MM.1S (cell line): ENCODE results near the gene RAB11FIP5.

Source experiments
- DNase-seq: peaks from one replicate; pipeline ENCODE4 v3.0.0-alpha.2; 2015
- H2AFZ ChIP-seq: fragments of 300-600 bp; sonication (generic); 2 replicates; pipeline ENCODE4 v1.6.0; 2016; ENCODE audit warnings: antibody characterized with exemption, low read length
- H3F3A ChIP-seq: fragments of 300-600 bp; sonication (generic); 2 replicates; pipeline ENCODE4 v1.6.1; 2016; ENCODE audit warnings: mild to moderate bottlenecking, antibody characterized with exemption, low read length, moderate library complexity, mixed read lengths; ENCODE audit not compliant: insufficient read depth
- H3K27ac ChIP-seq: fragments of 300-600 bp; sonication (generic); 2 replicates; pipeline ENCODE4 v1.5.1; 2016; ENCODE audit warnings: mild to moderate bottlenecking, low read length
- H3K27me3 ChIP-seq: fragments of 300-600 bp; sonication (generic); replicated peaks from 2 replicates; pipeline ENCODE4 v1.6.0; 2016; ENCODE audit warnings: low read length; ENCODE audit not compliant: insufficient read depth
- H3K36me3 ChIP-seq: fragments of 300-600 bp; sonication (generic); replicated peaks from 2 replicates; pipeline ENCODE4 v1.6.1; 2016; ENCODE audit warnings: mild to moderate bottlenecking, low read length, mixed read lengths; ENCODE audit not compliant: insufficient read depth
- H3K4me1 ChIP-seq: fragments of 300-600 bp; sonication (generic); 2 replicates; pipeline ENCODE4 v1.6.1; 2016; ENCODE audit warnings: low read length, mixed read lengths
- H3K4me2 ChIP-seq: fragments of 300-600 bp; sonication (generic); 2 replicates; pipeline ENCODE4 v1.6.0; 2016; ENCODE audit warnings: low read depth, low read length
- H3K4me3 ChIP-seq: fragments of 300-600 bp; sonication (generic); 2 replicates; pipeline ENCODE4 v1.5.1; 2016; ENCODE audit warnings: low read length, mixed read lengths
- H3K79me2 ChIP-seq: fragments of 300-600 bp; sonication (generic); 2 replicates; pipeline ENCODE4 v1.6.1; 2016; ENCODE audit warnings: mixed run types, low read length, mixed read lengths
- H3K9ac ChIP-seq: fragments of 300-600 bp; sonication (generic); 2 replicates; pipeline ENCODE4 v1.6.1; 2016; ENCODE audit warnings: low read length, mixed read lengths
- H3K9me2 ChIP-seq: fragments of 300-600 bp; sonication (generic); replicated peaks from 2 replicates; pipeline ENCODE4 v1.6.1; 2016; ENCODE audit warnings: mild to moderate bottlenecking, low read length, mixed read lengths; ENCODE audit not compliant: insufficient read depth
- H3K9me3 ChIP-seq: fragments of 300-600 bp; sonication (generic); replicated peaks from 2 replicates; pipeline ENCODE4 v1.6.1; 2016; ENCODE audit warnings: mild to moderate bottlenecking, low read length, mixed read lengths; ENCODE audit not compliant: insufficient read depth
- H4K20me1 ChIP-seq: fragments of 300-600 bp; sonication (generic); 2 replicates; pipeline ENCODE4 v1.6.1; 2016; ENCODE audit warnings: mild to moderate bottlenecking, low read length, moderate library complexity, mixed read lengths; ENCODE audit not compliant: insufficient read depth
- CTCF ChIP-seq: fragments of 300-600 bp; sonication (generic); IDR thresholded peaks from 2 replicates; pipeline ENCODE4 v1.5.1; 2016; ENCODE audit warnings: antibody characterized with exemption, low read length, mixed read lengths
- EZH2 ChIP-seq: fragments of 300-600 bp; sonication (generic); optimal IDR thresholded peaks from 2 replicates; pipeline ENCODE3; 2017; ENCODE audit warnings: low read depth, mild to moderate bottlenecking, antibody characterized with exemption, low read length, mixed read lengths
- EZH2phosphoT487 ChIP-seq: fragments of 300-600 bp; sonication (generic); IDR thresholded peaks from 2 replicates; pipeline ENCODE4 v1.6.1; 2018; ENCODE audit warnings: antibody characterized with exemption, low read length

RAB11FIP5 gene

GRCh38 chr2:73069855-73070642 lies 42.7 kb downstream of the RAB11FIP5 start:
- Histone ChIP-seq H3K4me1 (peaks cover 6% of the 10 kb centered on the region; the same call in 1 of the 2 replicates), H3K27ac (no peak overlapping the region), H4K20me1 (no peaks in the 10 kb centered on the region), H3K4me3 (peak overlapping the region; percentile 94), H2AFZ (peak overlapping the region; percentile 91), H3F3A (0 out of 2 replicates have a peak, but pooled peaks cover 5% of the 10 kb centered on the region), H3K4me2 (peak overlapping the region; percentile 67), H3K79me2 (peaks cover 40% of the 10 kb centered on the region), H3K9me2 (no peaks in the 10 kb centered on the region), H3K9me3 (no peaks in the 10 kb centered on the region), H3K27me3 (no peaks in the 10 kb centered on the region), H3K9ac (peak overlapping the region; percentile 92), H3K36me3 (no peaks in the 10 kb centered on the region)
- DNase-seq: peak; percentile 7
- TF ChIP-seq EZH2phosphoT487: no peak

GRCh38 chr2:73069041-73069854 lies 43.5 kb downstream of the RAB11FIP5 start:
- no peaks in the 10 kb centered on the region for H3K27me3 ChIP-seq
- DNase-seq: no peak
- H3K79me2 ChIP-seq: peaks cover 40% of the 10 kb centered on the region
- peak overlapping the region; percentile 67 for H3K4me2 ChIP-seq
- H3K36me3 ChIP-seq: no peaks in the 10 kb centered on the region
- no peak overlapping the region for H3K27ac ChIP-seq
- peak overlapping the region; percentile 94 for H3K4me3 ChIP-seq
- no peaks in the 10 kb centered on the region for H3K9me2 ChIP-seq
- no peak overlapping the region for H2AFZ ChIP-seq
- H3K4me1 ChIP-seq: peaks cover 6% of the 10 kb centered on the region; the same call in 1 of the 2 replicates
- H3K9ac ChIP-seq: no peak overlapping the region
- no peak for TF ChIP-seq EZH2
- no peak for TF ChIP-seq CTCF
- TF ChIP-seq EZH2phosphoT487: no peak
- H3K9me3 ChIP-seq: no peaks in the 10 kb centered on the region
- 0 out of 2 replicates have a peak, but pooled peaks cover 5% of the 10 kb centered on the region for H3F3A ChIP-seq
- no peaks in the 10 kb centered on the region for H4K20me1 ChIP-seq

GRCh38 chr2:73068147-73068546 lies 44.6 kb downstream of the RAB11FIP5 start:
- Histone ChIP-seq H3K4me2 (no peak overlapping the region), H3K4me1 (peaks cover 6% of the 10 kb centered on the region; the same call in 1 of the 2 replicates)

More at GRCh38 chr2:73068147-73068546, 44.6 kb downstream of the RAB11FIP5 start:
- Histone ChIP-seq H3K9me2 (no peaks in the 10 kb centered on the region), H4K20me1 (no peaks in the 10 kb centered on the region), H2AFZ (no peak overlapping the region), H3K27ac (no peak overlapping the region), H3K9ac (no peak overlapping the region), H3K36me3 (no peaks in the 10 kb centered on the region), H3F3A (0 out of 2 replicates have a peak, but pooled peaks cover 5% of the 10 kb centered on the region), H3K27me3 (no peaks in the 10 kb centered on the region), H3K79me2 (peaks cover 40% of the 10 kb centered on the region), H3K9me3 (no peaks in the 10 kb centered on the region), H3K4me3 (no peak overlapping the region)
- TF ChIP-seq EZH2: no peak
- TF ChIP-seq CTCF: no peak
- no peak for TF ChIP-seq EZH2phosphoT487
- no peak for DNase-seq
